Fibroblast of skin of abdomen (primary cell): Measurements from ENCODE around the gene INSC.
A peak's percentile ranks its signal among the peaks of the same experiment; 100 is the strongest.

Source experiments
- DNase-seq: peaks from one replicate; pipeline ENCODE4 v3.0.0-alpha.2; 2013

INSC gene

DNA sequence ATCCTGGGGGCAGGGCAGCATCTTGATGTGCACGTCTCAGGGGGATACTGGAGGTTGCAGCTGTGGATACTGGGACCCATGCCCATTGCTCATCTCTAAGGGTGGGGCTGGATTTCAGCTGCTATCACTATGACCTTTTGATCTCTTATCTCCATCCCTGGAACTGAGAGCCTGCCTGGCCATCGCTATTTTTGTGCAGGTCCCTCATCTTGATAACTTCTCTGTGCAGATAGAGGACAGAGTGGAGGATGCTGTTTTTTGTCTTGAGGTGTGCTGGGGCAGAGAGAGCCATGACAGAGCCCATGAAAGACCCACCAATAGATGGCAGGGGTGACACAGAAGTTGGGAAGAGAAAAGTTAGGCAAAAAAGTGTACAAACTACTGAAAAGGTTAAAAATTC lies 5.1 kb upstream of the INSC start:
- no peak for DNase-seq

GRCh38 chr11:15111215-15111614 lies 3.5 kb upstream of the INSC start:
- no peak for DNase-seq

GRCh38 chr11:15112131-15112541 lies 2.6 kb upstream of the INSC start:
- no peak for DNase-seq

GRCh38 chr11:15113381-15113780 lies 1.3 kb upstream of the INSC start:
- no peak for DNase-seq

- no peak for DNase-seq
These were observed 963 bp downstream of the INSC start for GRCh38 chr11:15115686-15116085.

DNA sequence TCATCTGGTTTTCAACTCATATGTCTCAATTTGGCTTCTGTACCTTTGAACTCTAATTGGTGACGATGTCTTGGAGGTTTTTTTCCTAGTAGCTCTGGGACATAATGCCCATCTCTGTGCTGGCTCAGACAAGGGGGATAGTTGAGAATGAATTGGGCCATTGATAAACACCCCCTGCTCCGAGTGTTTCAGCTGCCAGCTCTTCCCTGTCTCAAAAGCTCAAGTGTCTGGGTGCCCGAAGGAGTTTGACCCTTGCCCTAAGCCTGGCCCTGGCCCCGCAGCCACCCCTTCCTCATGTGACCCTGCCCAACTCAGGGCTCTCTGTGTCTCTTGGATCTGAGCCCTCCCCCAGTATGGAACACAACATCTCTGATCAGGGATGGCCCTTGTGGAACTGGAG lies 3.0 kb downstream of the INSC start:
- no peak for DNase-seq

DNA sequence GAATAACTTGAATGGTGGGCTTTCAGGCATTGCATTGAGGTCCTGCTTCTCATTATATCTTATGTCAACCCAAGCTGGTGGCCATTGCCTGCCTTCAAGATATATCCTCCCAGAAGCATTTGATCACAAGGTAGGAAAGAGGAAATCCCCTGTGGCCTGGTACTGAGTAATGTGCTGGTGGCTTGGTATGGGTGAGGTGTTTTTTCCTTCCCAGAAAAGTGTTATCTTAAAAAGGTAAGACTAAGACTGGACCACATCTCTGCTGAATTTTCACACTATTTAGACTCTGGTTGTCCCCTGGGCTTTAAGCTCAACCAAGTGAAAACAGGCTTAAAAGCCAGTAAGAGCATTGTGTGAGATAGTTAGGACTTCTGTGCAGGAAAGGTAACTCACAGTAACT lies 3.7 kb downstream of the INSC start:
- no peak for DNase-seq

DNA sequence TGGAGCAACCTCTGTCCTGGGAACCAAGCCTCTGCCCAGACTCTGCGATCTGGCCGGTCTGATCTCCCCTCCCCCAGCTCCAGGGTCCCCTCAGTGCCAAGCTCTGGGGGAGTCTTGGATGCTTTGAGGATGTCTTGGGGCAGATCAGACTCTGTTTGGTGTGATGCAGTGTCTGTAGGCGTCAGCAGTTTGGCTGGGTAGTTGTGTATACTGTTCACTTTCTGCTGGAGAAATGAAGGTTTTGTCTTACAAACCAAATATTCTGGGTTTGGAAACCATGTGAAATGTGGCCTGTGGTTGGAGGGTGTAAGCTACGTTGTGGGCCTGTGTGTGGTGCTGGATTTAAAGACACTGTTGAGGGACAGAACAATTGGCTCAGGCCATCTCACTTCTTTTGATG lies 4.6 kb downstream of the INSC start:
- DNase-seq, result no peak

GRCh38 chr11:15119826-15120225 lies 5.1 kb downstream of the INSC start:
- no peak for DNase-seq

GRCh38 chr11:15123849-15124248 lies 9.1 kb downstream of the INSC start:
- DNase-seq, result peak; percentile 90

DNA sequence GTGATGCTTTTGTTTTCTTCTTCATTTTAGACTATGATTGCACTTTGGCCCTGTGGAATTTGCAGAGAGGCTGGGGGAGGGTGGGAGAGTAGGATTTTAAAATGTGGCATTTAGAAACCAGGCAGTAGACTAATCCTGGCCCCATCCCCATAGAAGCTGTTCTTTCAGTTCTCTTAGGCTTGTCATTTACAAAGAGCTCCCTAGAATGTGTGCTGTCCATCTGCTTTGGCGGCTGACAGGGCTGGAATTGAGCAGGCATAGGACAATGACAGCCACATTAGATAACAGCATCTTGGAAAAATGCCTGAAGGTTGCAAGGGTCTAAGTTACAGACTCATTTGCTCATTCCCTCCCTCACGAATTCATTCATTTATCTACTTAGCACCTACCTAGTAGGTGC lies 9.8 kb downstream of the INSC start:
- DNase-seq, result no peak

DNA sequence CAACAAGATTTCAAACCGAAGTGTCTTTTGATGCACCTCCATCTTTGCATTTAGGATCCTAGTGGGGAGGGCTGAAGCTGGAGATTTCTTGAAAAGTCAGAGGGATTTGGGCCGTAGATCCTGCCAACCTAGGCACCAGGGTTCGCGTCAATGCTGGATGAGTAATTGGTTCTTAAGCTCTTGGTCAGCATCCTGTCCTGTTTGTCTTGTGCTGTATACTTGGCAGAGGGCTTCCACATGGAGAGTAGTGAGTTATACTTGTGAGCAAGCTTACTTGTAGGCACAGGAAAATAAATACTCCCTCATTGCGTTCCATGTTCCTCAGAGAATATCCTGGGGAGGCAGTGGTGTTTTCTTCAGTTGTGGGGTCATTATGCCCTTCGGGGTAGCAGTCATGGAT lies 12.6 kb downstream of the INSC start:
- peak; percentile 38 for DNase-seq

DNA sequence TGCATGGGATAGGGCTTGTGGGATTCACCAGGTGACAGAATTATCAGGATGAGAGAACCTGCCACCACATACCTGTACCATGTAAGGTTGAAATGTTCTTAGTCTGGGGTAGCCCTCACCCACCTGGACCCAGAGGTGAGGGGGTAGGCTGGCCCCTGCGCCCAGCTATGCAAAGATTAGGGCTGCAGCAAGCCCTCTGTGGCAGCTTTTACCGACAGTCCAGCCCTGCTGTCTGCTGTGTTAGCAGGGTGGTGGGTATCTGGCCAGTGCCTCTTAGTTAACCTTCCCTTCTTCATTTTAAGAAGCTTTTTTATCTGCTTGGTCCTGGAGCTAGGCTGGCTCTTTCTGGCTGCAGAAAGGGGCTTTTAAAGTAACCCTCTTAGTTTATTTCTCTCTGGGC lies 13.9 kb downstream of the INSC start:
- DNase-seq, result no peak

GRCh38 chr11:15136166-15136565 lies 21.4 kb downstream of the INSC start:
- no peak for DNase-seq

DNA sequence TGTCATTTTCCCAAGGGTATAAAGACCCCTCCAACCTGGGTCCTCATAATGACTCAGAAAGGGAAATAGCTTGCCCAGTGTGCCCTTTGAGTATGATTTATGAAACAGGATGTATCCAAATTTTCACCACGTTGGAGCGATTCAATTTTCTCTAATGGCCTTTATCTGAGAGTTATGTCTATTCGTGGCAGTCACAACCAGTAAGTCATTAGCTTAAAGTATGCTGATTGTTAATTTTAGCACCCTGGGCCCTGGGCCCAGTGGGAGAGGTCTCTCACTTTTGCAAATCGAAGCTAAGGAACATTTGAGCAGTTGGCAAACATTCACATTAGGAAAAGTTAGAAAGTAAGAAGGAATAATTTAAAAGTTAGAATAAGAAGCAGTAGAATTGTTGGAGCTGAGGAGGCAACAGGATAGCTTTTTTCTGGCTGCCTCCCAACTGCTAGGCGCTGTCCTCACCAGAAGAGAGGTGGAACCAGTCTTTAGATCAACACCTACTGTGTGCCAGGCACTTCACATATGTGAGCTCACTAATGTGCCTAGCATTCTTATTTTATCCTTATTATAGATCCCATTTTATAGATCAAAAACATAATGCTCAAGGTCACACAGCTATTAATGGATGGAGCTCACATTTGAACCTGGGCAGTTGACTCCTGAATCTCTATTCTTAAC lies 24.5 kb downstream of the INSC start:
- DNase-seq, result no peak

GRCh38 chr11:15139958-15140659 lies 25.4 kb downstream of the INSC start:
- no peak for DNase-seq

GRCh38 chr11:15141381-15141780 lies 26.7 kb downstream of the INSC start:
- no peak for DNase-seq

DNA sequence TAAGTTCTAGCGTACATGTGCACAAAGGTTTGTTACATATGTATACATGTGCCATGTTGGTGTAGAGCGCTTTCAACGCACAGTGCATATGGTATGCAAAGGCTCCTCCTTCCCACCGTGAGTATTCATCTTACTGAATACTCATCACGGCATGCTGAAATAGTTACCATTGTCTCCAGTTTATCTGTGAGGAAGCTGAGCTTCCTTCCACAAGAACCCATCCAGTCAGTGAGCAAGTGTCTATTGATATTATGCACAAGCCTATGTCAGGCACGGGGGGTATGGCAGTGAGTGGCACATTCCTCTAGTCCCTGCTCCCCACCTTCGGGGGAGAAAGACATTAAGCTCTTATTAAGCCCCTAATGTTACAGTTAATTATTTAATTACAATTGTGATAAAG lies 28.1 kb downstream of the INSC start:
- DNase-seq, result no peak

DNA sequence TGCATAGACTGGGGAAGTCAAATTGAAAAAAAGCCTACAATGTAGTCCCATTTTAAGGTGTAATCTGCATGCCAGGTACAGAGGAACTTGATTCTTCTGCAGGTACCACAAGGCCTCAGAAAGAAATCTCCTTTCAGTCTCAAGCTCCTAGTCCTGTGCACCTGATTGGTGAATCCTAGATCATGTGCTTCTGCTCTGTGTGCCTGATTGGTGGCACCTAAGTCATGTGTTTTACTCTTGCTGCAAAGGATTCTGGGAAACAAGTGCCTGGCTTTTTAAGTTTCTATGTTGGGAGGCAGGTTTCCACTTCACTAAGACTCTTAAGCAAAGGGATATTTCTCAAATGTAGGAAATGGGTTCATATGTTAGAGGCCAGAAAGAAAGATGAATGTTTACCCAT lies 29.1 kb downstream of the INSC start:
- no peak for DNase-seq

- DNase-seq, result no peak
These were observed 29.6 kb downstream of the INSC start for GRCh38 chr11:15144347-15144746.

DNA sequence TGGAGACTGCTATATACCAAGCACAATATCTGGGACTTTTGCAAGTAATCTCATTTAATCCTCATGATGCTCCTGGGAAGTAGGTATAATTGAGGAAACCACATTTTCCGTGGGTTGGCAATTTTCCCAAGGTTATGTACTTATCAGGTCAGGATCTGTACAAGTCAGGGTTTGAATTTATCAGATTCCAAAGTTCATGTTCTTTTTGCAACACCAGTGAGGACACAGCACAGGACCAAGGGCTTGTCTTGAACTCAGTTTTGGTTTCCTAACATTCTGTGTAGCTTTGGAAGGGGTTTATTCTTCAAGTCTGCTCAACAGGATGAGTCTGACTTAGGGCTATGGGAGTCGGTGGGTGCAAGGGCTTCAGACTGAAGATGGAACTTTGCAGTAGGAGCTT lies 30.4 kb downstream of the INSC start:
- DNase-seq, result no peak

GRCh38 chr11:15145615-15146014 lies 30.9 kb downstream of the INSC start:
- no peak for DNase-seq

GRCh38 chr11:15146271-15147003 lies 31.7 kb downstream of the INSC start:
- DNase-seq, result peak; percentile 31

- DNase-seq, result no peak
These were observed 33.4 kb downstream of the INSC start for GRCh38 chr11:15148169-15148568.
